SJSA1 (cell line): ENCODE measurements around the gene MLF2. TPM values are rescaled to one million over a fixed set of nuclear protein-coding genes. Genes with fewer than 3 reads are reported as not detected.
"Not testable (repeated sequence)": the region's sequence is repeated elsewhere in the genome, so short reads cannot be mapped to it uniquely, and the experiment has no call there.

Experiments used
- DNase-seq, 2 experiments: peaks; one replicate each; pipeline ENCODE4 v3.0.0-alpha.2; 2015 to 2020; ENCODE audit warnings: low spot score in 2 of 2, low read depth in 1 of 2
- H3K27ac ChIP-seq: fragments of 250-450 bp; sonication (Bioruptor Pico); 2 replicates; pipeline ENCODE4 v1.5.1; 2020; ENCODE audit warnings: mild to moderate bottlenecking, moderate library complexity
- H3K27me3 ChIP-seq: fragments of 250-450 bp; sonication (Bioruptor Pico); replicated peaks from 2 replicates; pipeline ENCODE4 v1.5.1; 2020; ENCODE audit warnings: mild to moderate bottlenecking, moderate library complexity
- H3K36me3 ChIP-seq: fragments of 250-450 bp; sonication (Bioruptor Pico); 2 replicates; pipeline ENCODE4 v1.5.1; 2020; ENCODE audit warnings: mild to moderate bottlenecking
- H3K4me1 ChIP-seq: fragments of 250-450 bp; sonication (Bioruptor Pico); replicated peaks from 2 replicates; pipeline ENCODE4 v1.6.1; 2021; ENCODE audit warnings: mild to moderate bottlenecking
- H3K4me3 ChIP-seq: fragments of 250-450 bp; sonication (Bioruptor Pico); 2 replicates; pipeline ENCODE4 v1.5.1; 2020; ENCODE audit warnings: mild to moderate bottlenecking
- H3K9me3 ChIP-seq: fragments of 250-450 bp; sonication (Bioruptor Pico); replicated peaks from 2 replicates; pipeline ENCODE4 v1.5.1; 2020; ENCODE audit warnings: mild to moderate bottlenecking
- total RNA-seq: library from RNA; depleted of rRNA; stranded (reverse); fragments of >200 nt; shearing (Covaris generic); gene quantifications from 2 replicates; pipeline ENCODE4 v1.2.3, GENCODE V29; 2014

Gene MLF2
- total RNA-seq, 1 experiment from 2014 or later = 243 TPM

DNA sequence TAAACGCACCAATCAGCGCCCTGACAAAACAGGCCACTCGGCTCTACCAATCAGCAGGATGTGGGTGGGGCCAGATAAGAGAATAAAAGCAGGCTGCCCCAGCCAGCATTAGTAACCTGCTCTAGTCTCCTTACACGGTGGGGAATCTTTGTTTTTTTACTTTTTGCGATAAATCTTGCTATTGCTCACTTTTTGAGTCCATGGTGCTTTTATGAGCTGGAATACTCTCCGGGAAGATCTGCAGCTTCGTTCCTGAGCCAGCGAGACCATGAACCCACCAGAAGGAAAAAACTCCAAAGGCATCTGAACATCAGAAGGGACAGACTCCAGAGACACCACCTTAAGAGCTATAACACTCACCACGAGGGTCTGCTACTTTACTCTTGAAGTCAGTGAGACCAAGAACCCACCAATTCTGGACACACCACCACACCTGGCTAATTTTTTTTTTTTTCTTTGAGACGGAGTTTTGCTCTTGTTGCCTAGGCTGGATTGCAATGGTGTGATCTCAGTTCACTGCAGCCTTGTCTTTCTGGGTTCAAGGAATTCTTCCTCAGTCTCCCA is 36.0 kb downstream of the MLF2 start:
- no peak overlapping the region for H3K4me3 ChIP-seq
- no peak for DNase-seq
- no peak overlapping the region for H3K27ac ChIP-seq
- no peaks in the 10 kb centered on the region for H3K9me3 ChIP-seq
- H3K36me3 ChIP-seq = no peaks in the 10 kb centered on the region
- no peaks in the 10 kb centered on the region for H3K4me1 ChIP-seq
- H3K27me3 ChIP-seq = no peaks in the 10 kb centered on the region

- H3K9me3 ChIP-seq, H3K4me1 ChIP-seq, DNase-seq, H3K36me3 ChIP-seq, H3K27me3 ChIP-seq, H3K27ac ChIP-seq, H3K4me3 ChIP-seq: not testable (repeated sequence)
These were observed 36.7 kb downstream of the MLF2 start for GRCh38 chr12:6716031-6716873.

DNA sequence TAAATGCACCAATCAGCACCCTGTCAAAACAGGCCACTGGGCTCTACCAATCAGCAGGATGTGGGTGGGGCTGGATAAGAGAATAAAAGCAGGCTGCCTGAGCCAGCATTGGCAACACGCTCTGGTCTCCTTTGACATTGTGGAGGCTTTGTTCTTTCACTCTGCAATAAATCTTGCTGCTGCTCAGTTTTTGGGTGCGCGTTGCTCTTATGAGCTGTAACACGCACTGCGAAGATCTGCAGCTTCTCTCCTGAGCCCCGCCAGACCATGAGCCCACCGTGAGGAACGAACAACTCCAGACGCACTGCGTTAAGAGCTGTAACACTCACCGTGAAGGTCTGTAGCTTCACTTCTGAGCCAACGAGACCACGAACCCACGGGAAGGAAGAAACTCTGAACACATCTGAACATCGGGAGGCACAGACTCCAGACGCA is 44.0 kb downstream of the MLF2 start:
- no peaks in the 10 kb centered on the region for H3K36me3 ChIP-seq
- 0 out of 2 replicates have a peak, but pooled peaks cover 4% of the 10 kb centered on the region for H3K27me3 ChIP-seq
- no peaks in the 10 kb centered on the region for H3K9me3 ChIP-seq
- DNase-seq = no peak
- H3K4me1 ChIP-seq = no peaks in the 10 kb centered on the region
- H3K27ac ChIP-seq = no peak overlapping the region
- H3K4me3 ChIP-seq = no peak overlapping the region

GRCh38 chr12:6708351-6708750 is 44.6 kb downstream of the MLF2 start:
- not testable (repeated sequence) for H3K27me3 ChIP-seq, H3K36me3 ChIP-seq, H3K27ac ChIP-seq, DNase-seq, H3K4me1 ChIP-seq, H3K9me3 ChIP-seq, H3K4me3 ChIP-seq

- no peak overlapping the region for H3K27ac ChIP-seq
- peaks cover 12% of the 10 kb centered on the region for H3K4me1 ChIP-seq
- no peak overlapping the region for H3K4me3 ChIP-seq
- H3K9me3 ChIP-seq = no peaks in the 10 kb centered on the region
- peaks cover 53% of the 10 kb centered on the region for H3K27me3 ChIP-seq
- DNase-seq = no peak
- H3K36me3 ChIP-seq = no peaks in the 10 kb centered on the region
These were observed 49.3 kb downstream of the MLF2 start for GRCh38 chr12:6703631-6704030.

DNA sequence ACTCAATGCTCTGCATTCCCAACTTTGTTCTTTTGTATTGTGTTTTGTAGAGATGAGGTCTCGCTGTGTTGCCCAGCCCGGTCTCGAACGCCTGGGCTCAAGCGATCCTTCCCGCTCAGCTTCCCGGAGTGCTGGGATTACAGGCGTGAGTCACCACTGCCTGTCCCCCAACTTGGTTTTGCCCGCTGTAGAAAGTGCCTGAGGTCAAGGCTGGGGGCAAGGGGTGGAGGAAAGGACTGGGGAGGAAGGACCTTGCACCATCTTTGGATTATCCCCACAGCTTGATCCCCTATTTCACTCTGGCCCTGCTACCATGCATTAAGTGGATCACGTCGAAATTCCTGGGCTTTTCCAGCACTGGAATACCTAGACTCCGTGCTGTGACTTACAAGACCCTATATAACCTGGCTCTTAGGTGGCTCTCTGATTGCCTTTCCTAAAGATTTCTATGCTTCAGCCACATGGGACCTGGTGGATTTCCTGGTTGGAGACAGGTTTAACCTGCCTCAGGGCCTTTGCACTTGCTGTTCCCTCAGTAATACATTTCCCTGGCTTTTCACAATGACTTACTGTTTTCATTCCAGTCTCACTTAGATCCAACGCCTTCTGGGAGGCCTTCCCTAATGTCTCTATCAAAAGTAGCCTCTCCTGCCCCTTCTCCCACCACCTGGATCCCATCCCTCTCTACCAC is 51.7 kb downstream of the MLF2 start:
- H3K27ac ChIP-seq = no peak overlapping the region
- DNase-seq = peak in 1 of 2 experiments; percentile 37
- H3K27me3 ChIP-seq = peaks cover 67% of the 10 kb centered on the region

DNA sequence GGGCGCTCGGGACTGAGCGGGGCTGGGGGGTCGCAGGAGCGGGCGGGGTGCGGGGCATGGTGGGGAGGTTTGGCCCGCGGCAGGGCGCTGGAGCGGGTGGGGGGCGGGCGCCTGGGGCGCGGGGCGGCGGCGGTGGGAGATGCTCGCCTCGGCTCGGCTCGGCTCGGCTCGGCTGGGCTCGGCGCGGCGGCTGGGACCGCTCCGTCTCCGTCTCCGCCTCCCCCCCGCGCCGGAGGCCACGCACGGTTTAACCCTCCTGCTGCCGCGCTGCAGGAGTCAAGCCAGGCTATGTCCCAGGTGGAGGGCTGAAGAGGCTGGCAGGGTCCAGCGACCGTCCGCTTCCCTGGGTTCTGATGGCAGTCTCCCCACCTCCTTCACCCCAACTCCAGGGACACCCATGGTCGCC is 52.3 kb downstream of the MLF2 start, which contains the start of gene PIANP:
Gene PIANP, minus strand, starts transcription at position 170 of the 406 bp plus-strand sequence. CDS start 2,754 bp downstream, outside the sequence.
- DNase-seq = no peak
- Histone ChIP-seq H3K9me3 (no peaks in the 10 kb centered on the region), H3K27ac (no peak within 1 kb of the TSS), H3K4me1 (peaks cover 12% of the 10 kb centered on the region), H3K4me3 (peak within 1 kb of the TSS; percentile 21), H3K27me3 (peaks cover 73% of the 10 kb centered on the region), H3K36me3 (no peaks in the 10 kb centered on the region)

More for the DNA sequence above, 51.7 kb downstream of the MLF2 start:
- H3K36me3 ChIP-seq = no peaks in the 10 kb centered on the region
- H3K4me3 ChIP-seq = peak overlapping the region; percentile 20
- H3K4me1 ChIP-seq = peaks cover 12% of the 10 kb centered on the region
- H3K9me3 ChIP-seq = no peaks in the 10 kb centered on the region

GRCh38 chr12:6699989-6700645 is 52.8 kb downstream of the MLF2 start:
- no peak for DNase-seq
- peaks cover 12% of the 10 kb centered on the region for H3K4me1 ChIP-seq
- H3K27ac ChIP-seq = no peak overlapping the region
- no peaks in the 10 kb centered on the region for H3K9me3 ChIP-seq
- peak overlapping the region; percentile 21 for H3K4me3 ChIP-seq
- H3K27me3 ChIP-seq = peaks cover 73% of the 10 kb centered on the region
- H3K36me3 ChIP-seq = no peaks in the 10 kb centered on the region

GRCh38 chr12:6699259-6699988 is 53.5 kb downstream of the MLF2 start:
- Histone ChIP-seq H3K27me3 (peaks cover 73% of the 10 kb centered on the region), H3K4me1 (peaks cover 12% of the 10 kb centered on the region), H3K4me3 (no peak overlapping the region), H3K27ac (no peak overlapping the region), H3K9me3 (no peaks in the 10 kb centered on the region), H3K36me3 (no peaks in the 10 kb centered on the region)
- no peak for DNase-seq

DNA sequence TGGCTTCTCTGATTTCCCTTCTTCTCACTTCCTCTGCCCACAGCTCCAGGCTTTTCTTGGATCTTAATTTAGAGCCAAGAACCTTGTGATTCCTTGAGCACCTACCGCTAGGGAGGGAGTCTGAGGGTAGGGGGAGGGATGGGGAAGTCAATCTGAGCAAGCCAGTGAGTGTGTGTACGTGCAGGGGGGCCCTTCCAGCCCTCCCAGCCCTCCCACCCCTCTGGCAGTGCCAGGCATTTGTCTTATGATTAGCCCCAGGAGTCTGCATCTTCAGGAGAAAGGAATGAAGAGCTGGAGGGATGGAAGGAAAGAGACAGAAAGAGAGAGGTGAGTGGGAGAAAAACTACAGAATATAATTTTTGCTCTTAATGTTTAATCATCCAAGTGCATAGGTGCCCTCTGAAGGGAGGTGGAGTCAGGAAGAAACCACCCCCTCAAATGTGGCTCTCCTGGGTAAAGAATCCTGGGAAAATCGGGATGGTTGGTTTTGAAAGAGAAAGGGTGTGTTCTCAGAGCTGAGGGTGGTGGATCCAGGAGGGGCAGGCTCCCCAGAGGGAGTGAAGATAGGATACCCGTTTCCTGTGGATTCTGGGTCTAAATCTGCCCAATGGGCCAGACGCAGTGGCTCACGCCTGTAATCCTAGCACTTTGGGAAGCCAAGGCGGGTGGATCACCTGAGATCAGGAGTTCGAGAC is 54.4 kb downstream of the MLF2 start:
- Histone ChIP-seq H3K36me3 (no peaks in the 10 kb centered on the region), H3K4me1 (peaks cover 12% of the 10 kb centered on the region), H3K27ac (no peak overlapping the region), H3K9me3 (no peaks in the 10 kb centered on the region), H3K4me3 (no peak overlapping the region), H3K27me3 (peaks cover 71% of the 10 kb centered on the region)
- no peak for DNase-seq
